ENCODE data around the gene BRINP2. TPM values are rescaled to one million over a fixed set of nuclear protein-coding genes. Genes with fewer than 3 reads are reported as not detected.

BRINP2 gene
- total RNA-seq, 1 donor from 2014 or later, result not detected

GRCh38 chr1:177138347-177138746 is 32.4 kb upstream of the BRINP2 start:
- intact Hi-C loops (cut with micrococcal nuclease), result no loop called here
- no peak overlapping the region for H3K27ac Mint-ChIP-seq
- no peaks in the 10 kb centered on the region for H3K36me3 Mint-ChIP-seq (ENCODE audit: low read depth)
- H3K27me3 Mint-ChIP-seq (ENCODE audit: low read depth), result no peaks in the 10 kb centered on the region
- no peaks in the 10 kb centered on the region for H3K4me1 Mint-ChIP-seq (ENCODE audit: low read depth)
- H3K4me3 Mint-ChIP-seq (ENCODE audit: low read depth), result no peak overlapping the region
- no peaks in the 10 kb centered on the region for H3K9me3 Mint-ChIP-seq
- DNase-seq (ENCODE audit: low spot score), result no peak

- no peak overlapping the region for H3K4me3 Mint-ChIP-seq (ENCODE audit: low read depth)
- H3K27ac Mint-ChIP-seq, result no peak overlapping the region
- no peaks in the 10 kb centered on the region for H3K27me3 Mint-ChIP-seq (ENCODE audit: low read depth)
- no peaks in the 10 kb centered on the region for H3K9me3 Mint-ChIP-seq
- no peaks in the 10 kb centered on the region for H3K4me1 Mint-ChIP-seq (ENCODE audit: low read depth)
- no peak for DNase-seq (ENCODE audit: low spot score)
- no peaks in the 10 kb centered on the region for H3K36me3 Mint-ChIP-seq (ENCODE audit: low read depth)
- intact Hi-C loops (cut with micrococcal nuclease), result no loop called here
Observed at GRCh38 chr1:177142010-177142409, 28.7 kb upstream of the BRINP2 start.

- no peaks in the 10 kb centered on the region for H3K9me3 Mint-ChIP-seq
- H3K27me3 Mint-ChIP-seq (ENCODE audit: low read depth), result no peaks in the 10 kb centered on the region
- no peaks in the 10 kb centered on the region for H3K36me3 Mint-ChIP-seq (ENCODE audit: low read depth)
- H3K4me3 Mint-ChIP-seq (ENCODE audit: low read depth), result no peak overlapping the region
- DNase-seq (ENCODE audit: low spot score), result no peak
- intact Hi-C loops (cut with micrococcal nuclease), result no loop called here
- H3K4me1 Mint-ChIP-seq (ENCODE audit: low read depth), result no peaks in the 10 kb centered on the region
- H3K27ac Mint-ChIP-seq, result no peak overlapping the region
Observed at GRCh38 chr1:177142791-177143271, 27.9 kb upstream of the BRINP2 start.

- Mint-ChIP-seq H3K27me3 (ENCODE audit: low read depth) (no peaks in the 10 kb centered on the region), H3K9me3 (no peaks in the 10 kb centered on the region), H3K27ac (no peak overlapping the region), H3K4me1 (ENCODE audit: low read depth) (no peaks in the 10 kb centered on the region), H3K36me3 (ENCODE audit: low read depth) (no peaks in the 10 kb centered on the region), H3K4me3 (ENCODE audit: low read depth) (no peak overlapping the region)
- no peak for DNase-seq (ENCODE audit: low spot score)
- intact Hi-C loops (cut with micrococcal nuclease), result no loop called here
Observed at GRCh38 chr1:177145106-177146070, 25.4 kb upstream of the BRINP2 start.

- DNase-seq (ENCODE audit: low spot score), result no peak
- H3K9me3 Mint-ChIP-seq, result no peaks in the 10 kb centered on the region
- H3K27ac Mint-ChIP-seq, result no peak overlapping the region
- no peaks in the 10 kb centered on the region for H3K36me3 Mint-ChIP-seq (ENCODE audit: low read depth)
- no peaks in the 10 kb centered on the region for H3K27me3 Mint-ChIP-seq (ENCODE audit: low read depth)
- H3K4me3 Mint-ChIP-seq (ENCODE audit: low read depth), result no peak overlapping the region
- H3K4me1 Mint-ChIP-seq (ENCODE audit: low read depth), result no peaks in the 10 kb centered on the region
- intact Hi-C loops (cut with micrococcal nuclease), result no loop called here
Observed at GRCh38 chr1:177146499-177146898, 24.3 kb upstream of the BRINP2 start.

- DNase-seq (ENCODE audit: low spot score), result no peak
- intact Hi-C loops (cut with micrococcal nuclease), result no loop called here
- no peak overlapping the region for H3K4me3 Mint-ChIP-seq (ENCODE audit: low read depth)
- H3K27me3 Mint-ChIP-seq (ENCODE audit: low read depth), result peaks cover 29% of the 10 kb centered on the region
- no peaks in the 10 kb centered on the region for H3K36me3 Mint-ChIP-seq (ENCODE audit: low read depth)
- H3K27ac Mint-ChIP-seq, result no peak overlapping the region
- no peaks in the 10 kb centered on the region for H3K9me3 Mint-ChIP-seq
- peaks cover 3% of the 10 kb centered on the region for H3K4me1 Mint-ChIP-seq (ENCODE audit: low read depth)
Observed at GRCh38 chr1:177162243-177162642, 8.5 kb upstream of the BRINP2 start.

- DNase-seq (ENCODE audit: low spot score), result no peak
- Mint-ChIP-seq H3K27me3 (ENCODE audit: low read depth) (peaks cover 29% of the 10 kb centered on the region), H3K9me3 (no peaks in the 10 kb centered on the region), H3K4me3 (ENCODE audit: low read depth) (no peak overlapping the region), H3K36me3 (ENCODE audit: low read depth) (no peaks in the 10 kb centered on the region), H3K4me1 (ENCODE audit: low read depth) (peaks cover 3% of the 10 kb centered on the region), H3K27ac (no peak overlapping the region)
- intact Hi-C loops (cut with micrococcal nuclease), result no loop called here
Observed at GRCh38 chr1:177163844-177164379, 6.8 kb upstream of the BRINP2 start.

GRCh38 chr1:177164380-177165068 is 6.2 kb upstream of the BRINP2 start, which contains the start of gene ASTN1:
Gene ASTN1 (minus strand): TSS chr1:177164712. CDS start chr1:177164676, 36 bp downstream.
- H3K4me1 Mint-ChIP-seq (ENCODE audit: low read depth), result peaks cover 3% of the 10 kb centered on the region
- H3K27me3 Mint-ChIP-seq (ENCODE audit: low read depth), result peaks cover 29% of the 10 kb centered on the region
- DNase-seq (ENCODE audit: low spot score), result no peak
- H3K4me3 Mint-ChIP-seq (ENCODE audit: low read depth), result no peak within 1 kb of the TSS
- no peaks in the 10 kb centered on the region for H3K9me3 Mint-ChIP-seq
- no peaks in the 10 kb centered on the region for H3K36me3 Mint-ChIP-seq (ENCODE audit: low read depth)
- H3K27ac Mint-ChIP-seq, result no peak within 1 kb of the TSS
- intact Hi-C loops (cut with micrococcal nuclease), result no loop called here

- Mint-ChIP-seq H3K27ac (no peak overlapping the region), H3K27me3 (ENCODE audit: low read depth) (peaks cover 29% of the 10 kb centered on the region)
Observed at GRCh38 chr1:177165069-177165439, 5.7 kb upstream of the BRINP2 start.

GRCh38 chr1:177171536-177172123 is 872 bp downstream of the BRINP2 start:
- intact Hi-C loops (cut with micrococcal nuclease), result no loop called here
- no peak for DNase-seq (ENCODE audit: low spot score)
- H3K36me3 Mint-ChIP-seq (ENCODE audit: low read depth), result no peaks in the 10 kb centered on the region
- H3K4me1 Mint-ChIP-seq (ENCODE audit: low read depth), result no peaks in the 10 kb centered on the region
- no peaks in the 10 kb centered on the region for H3K9me3 Mint-ChIP-seq
- H3K27me3 Mint-ChIP-seq (ENCODE audit: low read depth), result peaks cover 9% of the 10 kb centered on the region
- H3K4me3 Mint-ChIP-seq (ENCODE audit: low read depth), result no peak overlapping the region
- H3K27ac Mint-ChIP-seq, result no peak overlapping the region

More at GRCh38 chr1:177165069-177165439, 5.7 kb upstream of the BRINP2 start:
- no peaks in the 10 kb centered on the region for H3K36me3 Mint-ChIP-seq (ENCODE audit: low read depth)
- intact Hi-C loops (cut with micrococcal nuclease), result no loop called here
- H3K4me1 Mint-ChIP-seq (ENCODE audit: low read depth), result peaks cover 3% of the 10 kb centered on the region
- H3K9me3 Mint-ChIP-seq, result no peaks in the 10 kb centered on the region
- DNase-seq (ENCODE audit: low spot score), result no peak
- H3K4me3 Mint-ChIP-seq (ENCODE audit: low read depth), result no peak overlapping the region

- Mint-ChIP-seq H3K9me3 (no peaks in the 10 kb centered on the region), H3K27ac (no peak overlapping the region), H3K36me3 (ENCODE audit: low read depth) (no peaks in the 10 kb centered on the region), H3K4me1 (ENCODE audit: low read depth) (no peaks in the 10 kb centered on the region), H3K4me3 (ENCODE audit: low read depth) (no peak overlapping the region), H3K27me3 (ENCODE audit: low read depth) (peaks cover 9% of the 10 kb centered on the region)
- no peak for DNase-seq (ENCODE audit: low spot score)
- intact Hi-C loops (cut with micrococcal nuclease), result no loop called here
Observed at GRCh38 chr1:177172272-177172671, 1.5 kb downstream of the BRINP2 start.

- no peaks in the 10 kb centered on the region for H3K4me1 Mint-ChIP-seq (ENCODE audit: low read depth)
- no peak overlapping the region for H3K4me3 Mint-ChIP-seq (ENCODE audit: low read depth)
- peaks cover 9% of the 10 kb centered on the region for H3K27me3 Mint-ChIP-seq (ENCODE audit: low read depth)
- intact Hi-C loops (cut with micrococcal nuclease), result no loop called here
- H3K9me3 Mint-ChIP-seq, result no peaks in the 10 kb centered on the region
- H3K27ac Mint-ChIP-seq, result no peak overlapping the region
- H3K36me3 Mint-ChIP-seq (ENCODE audit: low read depth), result no peaks in the 10 kb centered on the region
- DNase-seq (ENCODE audit: low spot score), result no peak
Observed at GRCh38 chr1:177172866-177173265, 2.1 kb downstream of the BRINP2 start.

Data from activated T-helper 2 cell treated with anti-CD3 and anti-CD28 coated beads, Interferon-gamma antibody, Interleukin-2, Interleukin-4, amounts not matched to agents 10 μg/mL and 5 μg/mL and 100 μg/mL, durations not matched to agents 14 hours and 24 hours and 36 hours (primary cell).